DMS53 treated with DMSO at 0.1 percent for 48 hours (cell line): ENCODE results near the gene ROBO1.
A peak's percentile ranks its signal among the peaks of the same experiment; 100 is the strongest.
"Not testable (repeated sequence)": the region's sequence is repeated elsewhere in the genome, so short reads cannot be mapped to it uniquely, and the experiment has no call there.

Source experiments
- DNase-seq: peaks from one replicate; lab custom pipeline; 2025; ENCODE audit not compliant: unreplicated experiment; lab: John Stamatoyannopoulos, UW

Gene ROBO1

DNA sequence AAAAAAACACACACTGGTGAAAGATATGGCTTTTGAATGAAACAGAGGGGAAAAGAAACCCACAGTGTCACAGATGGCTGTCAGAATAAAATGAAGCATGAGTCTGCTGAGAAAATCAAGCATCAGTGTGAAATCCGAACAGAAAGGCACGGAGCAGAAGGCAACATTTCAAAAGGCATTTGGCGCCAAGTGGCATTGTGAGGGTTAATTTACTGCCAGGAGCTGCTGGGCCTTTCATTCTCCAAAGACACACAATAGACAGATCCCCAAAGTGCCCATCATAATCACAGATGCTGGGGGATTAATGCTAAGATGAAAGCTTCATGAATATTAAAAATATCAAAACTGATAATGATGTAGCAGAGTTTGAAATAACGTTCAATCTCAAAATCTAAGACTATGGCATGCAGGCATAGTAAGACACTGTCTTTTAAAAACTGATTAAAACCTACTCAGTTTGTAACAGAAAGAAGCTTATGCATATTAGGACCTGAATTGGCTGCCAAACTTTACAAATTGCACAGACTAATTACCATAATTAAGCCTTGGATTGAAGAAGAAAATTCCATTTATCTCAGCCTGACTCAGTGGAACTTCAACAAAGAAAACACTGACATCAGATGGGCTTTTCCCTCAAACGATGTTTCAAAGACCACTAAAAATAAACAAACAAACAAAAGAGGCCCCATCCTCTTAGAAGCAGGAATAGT lies 589.2 kb downstream of the ROBO1 start:
- no peak for DNase-seq

DNA sequence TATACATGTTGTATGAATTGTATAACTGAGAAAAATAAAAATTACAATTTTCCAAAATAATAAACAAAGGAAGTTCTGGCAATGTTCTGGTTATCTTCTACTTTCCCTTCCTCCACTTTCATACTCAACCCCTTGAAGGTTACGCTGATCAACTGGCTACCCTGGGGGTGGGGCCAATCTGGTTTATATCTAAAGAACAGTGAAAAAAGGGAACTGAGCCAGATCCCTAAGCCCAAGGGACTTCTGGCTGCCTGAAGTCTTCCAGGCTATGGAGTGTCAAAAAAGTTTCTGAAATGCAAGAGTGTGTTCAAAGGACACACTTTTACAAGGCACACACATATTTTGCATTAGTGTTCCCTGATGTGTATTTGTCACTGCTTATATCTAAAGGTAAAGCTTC lies 591.9 kb downstream of the ROBO1 start:
- DNase-seq = no peak

GRCh38 chr3:79173259-79173658 lies 594.5 kb downstream of the ROBO1 start:
- not testable (repeated sequence) for DNase-seq

DNA sequence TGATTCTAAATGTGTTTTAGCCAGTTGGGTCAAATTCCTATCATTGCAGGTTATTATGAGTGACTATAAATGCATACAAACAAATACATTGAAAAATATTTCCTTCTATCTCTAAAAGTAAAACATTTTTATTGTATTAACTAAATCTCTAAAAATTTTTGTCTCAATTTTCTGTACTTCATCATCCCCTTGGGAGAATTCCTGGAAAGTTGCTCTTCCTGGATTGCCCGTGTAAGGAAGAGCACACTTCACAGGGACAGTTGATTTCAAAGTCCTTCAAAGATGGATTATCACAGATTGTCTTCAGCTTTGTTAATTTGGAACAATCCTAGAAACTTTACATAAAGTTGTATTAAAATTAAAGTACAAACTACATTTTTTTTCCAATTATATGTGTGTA lies 595.6 kb downstream of the ROBO1 start:
- DNase-seq = no peak

DNA sequence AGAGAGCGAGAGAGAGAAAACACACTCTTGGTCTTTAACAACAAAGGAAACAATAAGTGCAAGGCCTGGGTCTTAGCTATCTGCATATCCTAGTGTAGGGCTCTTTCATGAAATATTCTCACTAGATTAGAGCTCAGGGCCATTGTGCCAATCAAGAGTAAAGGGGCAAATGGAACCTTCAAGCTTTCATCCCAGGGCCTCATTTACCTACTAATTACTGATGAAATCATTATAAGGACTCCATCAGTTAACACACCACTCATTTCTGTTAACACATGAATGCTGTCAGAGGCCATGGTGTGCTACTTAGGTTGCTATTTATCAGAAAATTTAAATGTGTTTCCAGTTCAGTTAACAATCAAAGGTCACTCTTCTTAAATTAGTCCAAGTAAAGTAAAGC lies 597.8 kb downstream of the ROBO1 start:
- no peak for DNase-seq

DNA sequence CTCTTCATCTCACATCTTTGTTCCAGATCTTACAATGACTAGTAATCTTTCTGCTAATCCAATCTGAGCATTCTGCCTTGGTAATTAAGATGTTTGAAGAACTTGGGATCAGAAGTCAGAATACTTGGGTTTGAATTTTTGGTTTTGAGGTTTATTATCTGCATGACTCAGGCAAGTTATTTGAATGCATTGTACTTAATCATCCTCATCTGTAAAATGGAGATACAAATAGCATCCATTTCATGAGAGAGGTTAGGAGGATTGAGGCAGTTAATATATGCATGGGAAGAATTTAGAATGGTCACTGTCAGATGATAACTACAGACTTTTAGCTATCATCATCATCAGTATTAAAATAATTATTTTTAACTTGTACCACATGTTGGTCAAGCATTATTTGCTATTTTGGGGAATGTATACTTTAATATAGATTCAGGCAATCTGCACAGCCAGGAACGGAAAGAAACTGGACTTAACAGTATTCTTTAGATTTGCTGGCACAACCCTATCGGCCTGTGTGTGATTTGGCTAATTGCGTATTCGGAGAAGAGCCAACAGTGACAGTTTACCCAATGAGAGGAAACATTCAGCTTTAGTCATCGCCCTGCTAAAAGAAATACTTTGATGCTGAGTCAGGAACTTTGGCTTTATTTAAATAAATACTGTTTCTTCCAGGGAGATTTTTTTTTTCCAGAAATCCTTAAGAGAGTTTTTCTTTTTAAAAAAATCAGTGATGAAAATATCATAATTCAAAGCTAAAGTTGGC lies 600.0 kb downstream of the ROBO1 start:
- DNase-seq = no peak

- DNase-seq = no peak
These were observed 605.1 kb downstream of the ROBO1 start for GRCh38 chr3:79162653-79163052.

DNA sequence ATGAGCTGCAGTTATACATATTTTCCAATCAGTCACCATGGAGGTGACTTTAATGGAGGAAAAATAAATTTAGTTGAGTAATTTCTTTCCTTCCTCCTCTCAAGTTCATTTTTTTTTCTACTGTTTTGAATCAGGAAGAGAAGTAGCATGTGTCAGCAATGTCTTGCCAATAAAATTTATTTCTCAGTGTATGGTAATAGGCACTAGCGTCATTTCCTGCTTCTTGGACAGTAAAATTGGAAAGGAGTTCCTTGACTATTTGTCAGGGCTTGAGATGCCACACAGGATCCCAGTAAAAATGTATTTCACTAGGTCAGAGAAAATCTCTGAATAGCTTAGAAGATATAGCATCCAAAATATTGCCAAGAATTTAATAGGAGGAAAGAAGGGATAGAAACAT lies 605.9 kb downstream of the ROBO1 start:
- DNase-seq = no peak

DNA sequence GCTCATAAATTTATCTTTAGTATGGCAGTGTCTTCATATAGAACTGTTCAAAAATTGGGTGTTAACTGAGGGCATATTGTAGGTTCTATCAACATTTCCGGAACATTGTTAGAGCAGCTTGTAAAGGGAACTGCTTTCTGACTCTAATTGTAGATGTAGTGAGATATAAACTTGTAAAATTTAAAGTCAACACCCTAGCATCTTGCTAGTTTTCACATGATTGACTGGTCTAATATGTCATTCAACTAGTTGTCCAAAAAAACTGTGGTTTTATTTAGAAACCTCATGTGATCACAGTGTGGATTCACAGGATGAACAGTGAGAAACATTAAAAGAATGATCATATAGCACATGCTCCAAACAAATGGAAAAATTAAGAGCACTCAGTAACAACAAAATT lies 607.4 kb downstream of the ROBO1 start:
- DNase-seq = no peak

DNA sequence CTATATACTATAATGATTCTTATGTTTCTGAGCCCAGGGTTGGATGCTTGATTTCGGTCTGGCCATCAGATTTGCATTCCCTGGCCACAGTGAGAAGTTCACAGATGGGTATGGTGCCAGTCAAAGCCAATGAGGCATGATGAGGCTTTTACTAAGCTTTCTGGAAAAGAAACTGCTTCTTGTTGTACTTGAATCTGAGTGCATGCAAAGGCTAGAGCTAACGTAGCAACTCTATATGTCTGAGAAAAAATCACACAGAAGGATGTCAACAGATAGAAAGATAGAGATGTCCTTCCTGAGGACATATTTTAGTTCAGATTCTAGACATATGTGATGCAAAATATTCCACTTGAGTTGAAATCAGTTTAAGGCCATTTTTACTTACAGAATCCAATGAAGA lies 608.1 kb downstream of the ROBO1 start:
- DNase-seq = no peak

DNA sequence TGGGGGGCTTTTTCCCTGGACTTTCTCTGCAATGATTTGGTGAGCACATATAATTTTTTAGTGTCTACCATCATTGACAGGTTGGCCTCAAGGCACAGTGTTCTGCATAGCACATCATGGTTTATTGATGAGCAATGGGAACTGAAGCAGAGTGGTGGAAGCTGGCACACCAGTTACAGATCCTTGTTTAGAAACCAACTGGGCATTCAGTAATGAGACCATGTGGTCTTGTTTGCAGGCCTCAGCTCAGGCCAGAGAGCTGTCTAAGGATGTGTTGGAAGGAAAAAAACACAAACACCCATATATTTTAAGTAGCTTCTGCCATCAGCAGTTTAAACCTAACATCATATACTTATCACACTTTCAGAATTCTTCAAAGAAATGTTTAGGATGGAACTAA lies 610.6 kb downstream of the ROBO1 start:
- no peak for DNase-seq

- peak; percentile 12 for DNase-seq
These were observed 612.9 kb downstream of the ROBO1 start for GRCh38 chr3:79154865-79155264.

- no peak for DNase-seq
These were observed 619.0 kb downstream of the ROBO1 start for GRCh38 chr3:79148786-79149185.

DNA sequence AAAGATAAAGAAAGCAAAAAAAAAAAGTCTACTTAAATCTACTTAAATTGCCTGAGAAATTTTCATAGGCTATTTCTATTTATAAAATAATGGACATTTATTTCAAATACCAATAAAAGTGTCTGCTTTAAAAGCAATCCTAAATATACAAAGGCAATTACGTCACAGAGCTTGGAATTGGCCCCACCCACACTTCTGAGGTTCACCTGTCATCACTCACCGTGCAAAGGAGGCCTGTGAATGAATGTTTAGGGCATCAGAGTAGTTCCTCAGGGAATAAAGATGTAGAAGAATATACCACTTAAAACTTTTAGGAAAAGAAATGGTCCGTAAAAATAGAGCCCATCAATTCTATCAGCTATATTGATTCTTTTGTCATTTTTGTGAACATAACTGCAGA lies 621.8 kb downstream of the ROBO1 start:
- DNase-seq = no peak

- no peak for DNase-seq
These were observed 627.1 kb downstream of the ROBO1 start for GRCh38 chr3:79140708-79141107.

DNA sequence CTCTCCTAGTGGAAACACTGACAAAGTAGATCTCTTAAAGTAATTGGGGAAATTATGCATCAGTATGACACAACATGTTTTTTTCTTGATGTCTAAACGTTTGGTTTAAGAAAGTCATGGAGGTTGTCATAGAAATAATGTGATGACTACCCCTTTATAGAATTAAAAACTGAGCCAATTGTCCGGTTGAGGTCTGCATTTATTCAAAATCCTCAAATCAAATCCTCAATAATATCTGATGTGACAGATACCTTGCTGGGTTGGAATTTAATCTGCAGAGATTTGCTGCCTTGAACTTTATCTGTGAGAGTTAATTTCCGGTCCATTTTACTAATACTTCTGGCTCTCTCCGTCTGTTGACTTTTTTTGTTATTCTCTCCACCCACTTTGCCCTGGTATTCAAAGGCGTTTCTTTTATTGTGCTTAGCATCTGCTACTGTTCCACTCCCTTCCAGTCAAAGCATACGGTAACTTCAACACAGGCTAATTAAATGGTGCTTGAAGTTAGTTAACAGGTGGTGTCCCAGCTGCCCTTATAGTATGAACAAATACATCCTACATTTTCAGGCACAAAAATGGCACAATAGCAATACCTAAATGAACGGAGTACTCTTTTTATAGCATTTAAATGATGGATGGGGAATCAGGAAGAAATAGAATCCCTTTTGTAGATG lies 628.3 kb downstream of the ROBO1 start:
- DNase-seq = no peak

DNA sequence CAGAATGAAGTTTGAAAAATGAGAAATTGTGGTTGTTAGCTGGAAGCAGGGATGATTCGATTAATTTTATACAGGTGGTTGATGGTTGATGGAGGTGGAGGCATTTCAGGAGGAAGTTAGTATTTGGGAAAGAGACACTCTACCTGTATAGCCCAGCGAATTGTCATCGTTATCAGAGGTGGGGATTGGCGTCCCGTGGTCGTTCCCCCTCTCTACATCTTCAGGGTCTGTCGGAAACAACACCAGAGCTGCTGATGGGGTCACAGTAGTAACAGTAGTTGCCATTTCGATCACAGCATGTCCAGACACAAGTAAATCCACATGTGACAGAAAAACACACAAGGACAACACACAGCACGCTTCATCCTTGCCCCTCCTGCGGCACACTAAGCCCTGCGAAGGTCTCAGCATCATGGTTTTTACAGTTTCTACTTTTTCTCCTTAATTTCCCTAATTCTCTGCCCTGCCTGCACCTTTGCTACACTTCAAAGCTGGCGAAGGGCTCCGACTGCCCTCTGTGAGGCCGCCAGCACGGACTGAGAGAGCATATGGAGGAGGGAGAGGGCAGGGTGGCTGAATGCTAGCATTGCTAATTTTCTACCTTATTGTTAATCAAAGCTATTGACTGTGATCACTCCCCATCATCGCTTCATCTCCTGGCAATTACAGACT lies 642.3 kb downstream of the ROBO1 start:
- no peak for DNase-seq

GRCh38 chr3:79115458-79115857 lies 652.3 kb downstream of the ROBO1 start:
- DNase-seq = no peak

DNA sequence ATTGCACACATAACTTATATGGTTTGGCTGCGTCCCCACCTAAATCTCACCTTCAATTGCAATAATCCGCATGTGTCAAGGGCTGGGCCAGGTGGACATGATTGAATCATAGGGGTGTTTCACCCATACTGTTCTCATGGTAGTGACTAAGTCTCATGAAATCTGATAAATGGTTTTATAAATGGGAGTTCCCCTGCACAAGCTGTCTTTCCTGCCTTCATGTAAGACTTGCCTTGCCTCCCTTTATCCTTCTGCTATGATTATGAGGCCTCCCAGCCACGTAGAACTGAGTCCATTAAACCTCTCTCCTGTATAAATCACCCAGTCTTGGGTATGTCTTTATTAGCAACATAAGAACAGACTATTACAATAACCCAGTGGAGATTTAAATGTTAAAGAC lies 653.9 kb downstream of the ROBO1 start:
- DNase-seq = no peak

DNA sequence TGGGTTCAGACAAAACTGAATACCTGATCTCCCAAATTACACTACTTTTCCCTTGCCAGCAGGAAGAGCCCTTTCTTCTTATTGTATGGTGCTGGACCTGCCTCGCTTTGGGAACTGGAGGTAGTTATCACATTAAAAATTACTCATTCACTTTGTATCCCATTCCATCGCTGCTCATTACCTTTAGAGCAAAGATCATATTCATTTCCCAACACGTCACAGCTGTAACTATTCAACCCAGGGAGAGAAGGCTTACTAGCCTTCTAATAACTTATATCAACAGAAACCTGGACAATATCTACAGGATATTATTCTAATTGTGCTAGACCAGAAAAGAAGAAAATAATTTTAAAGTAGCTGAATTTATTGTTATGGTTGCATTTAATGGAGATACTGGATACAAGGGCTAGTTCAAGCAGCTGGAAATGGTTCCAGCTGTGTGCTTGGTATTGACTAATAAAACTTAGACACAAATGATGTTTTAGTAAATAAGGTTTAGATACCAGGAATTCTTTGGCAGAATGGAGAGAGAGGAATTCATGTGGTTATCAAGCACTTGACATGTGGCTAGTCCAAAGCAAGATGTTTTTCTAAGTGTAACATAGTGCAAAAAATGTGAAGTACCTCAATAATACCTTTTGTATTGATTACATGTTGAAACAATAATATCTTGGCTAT lies 656.3 kb downstream of the ROBO1 start:
- DNase-seq = no peak

- no peak for DNase-seq
These were observed 658.0 kb downstream of the ROBO1 start for GRCh38 chr3:79109754-79110153.
